Measurements from ENCODE around the gene GALNT4. TPM values are rescaled to one million over a fixed set of nuclear protein-coding genes. Genes with fewer than 3 reads are reported as not detected.

The GALNT4 gene
- total and polyA plus RNA-seq, 7 donors, result 3.4 to 14.6 (median 4.6) TPM

DNA sequence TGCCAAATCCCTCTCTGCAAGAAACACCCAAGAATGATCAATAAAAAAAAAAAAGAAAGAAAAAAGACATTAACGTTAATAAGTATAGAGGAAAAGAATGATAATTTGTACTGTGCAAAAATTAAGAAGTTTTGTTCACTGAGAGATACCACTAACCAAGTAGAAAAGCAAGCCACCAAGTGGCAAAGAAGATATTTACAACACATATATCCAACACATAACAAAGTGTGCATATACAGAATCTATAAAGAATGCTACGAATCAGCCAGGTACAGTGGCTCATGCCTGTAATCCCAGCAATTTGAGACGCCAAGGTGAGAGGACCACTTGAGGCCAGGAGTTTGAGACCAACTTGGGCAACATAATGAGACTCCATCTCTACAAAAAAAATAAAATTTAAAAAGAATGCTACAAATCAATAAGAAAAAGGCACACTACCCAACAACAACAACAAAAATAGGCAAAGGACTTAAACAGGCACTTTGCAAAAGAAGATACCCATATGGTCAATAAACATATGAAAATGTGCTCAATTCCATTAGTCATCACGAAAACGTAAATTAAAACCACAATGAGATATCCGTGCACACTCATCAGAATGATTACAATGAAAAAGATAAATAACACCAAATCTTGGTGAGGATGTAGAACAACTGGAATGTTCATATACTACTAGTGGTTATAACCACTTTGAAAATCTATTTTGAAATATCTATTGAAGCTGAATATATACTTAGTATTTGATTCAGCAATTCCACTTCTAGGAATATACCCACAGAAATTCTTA is 19.8 kb downstream of the GALNT4 start:
- Histone ChIP-seq H3K4me1 (no peaks in the 10 kb centered on the region), H3K9me3 (no peaks in the 10 kb centered on the region), H3K27me3 (no peaks in the 10 kb centered on the region), H3K36me3 (no peaks in the 10 kb centered on the region), H3K27ac (no peak overlapping the region), H3K4me3 (no peak overlapping the region)
- no peak for DNase-seq
- WGBS, 2 donors, result 87 to 89% methylated on average over 6 of the region's 6 CpGs
- TF ChIP-seq EP300 (IDR thresholded peaks at IDR 0.05) (no peak), POLR2AphosphoS5 (IDR thresholded peaks at IDR 0.05) (no peak), POLR2A (IDR thresholded peaks at IDR 0.05) (no peak)
- TF ChIP-seq, protein P1, sequence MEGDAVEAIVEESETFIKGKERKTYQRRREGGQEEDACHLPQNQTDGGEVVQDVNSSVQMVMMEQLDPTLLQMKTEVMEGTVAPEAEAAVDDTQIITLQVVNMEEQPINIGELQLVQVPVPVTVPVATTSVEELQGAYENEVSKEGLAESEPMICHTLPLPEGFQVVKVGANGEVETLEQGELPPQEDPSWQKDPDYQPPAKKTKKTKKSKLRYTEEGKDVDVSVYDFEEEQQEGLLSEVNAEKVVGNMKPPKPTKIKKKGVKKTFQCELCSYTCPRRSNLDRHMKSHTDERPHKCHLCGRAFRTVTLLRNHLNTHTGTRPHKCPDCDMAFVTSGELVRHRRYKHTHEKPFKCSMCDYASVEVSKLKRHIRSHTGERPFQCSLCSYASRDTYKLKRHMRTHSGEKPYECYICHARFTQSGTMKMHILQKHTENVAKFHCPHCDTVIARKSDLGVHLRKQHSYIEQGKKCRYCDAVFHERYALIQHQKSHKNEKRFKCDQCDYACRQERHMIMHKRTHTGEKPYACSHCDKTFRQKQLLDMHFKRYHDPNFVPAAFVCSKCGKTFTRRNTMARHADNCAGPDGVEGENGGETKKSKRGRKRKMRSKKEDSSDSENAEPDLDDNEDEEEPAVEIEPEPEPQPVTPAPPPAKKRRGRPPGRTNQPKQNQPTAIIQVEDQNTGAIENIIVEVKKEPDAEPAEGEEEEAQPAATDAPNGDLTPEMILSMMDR (IDR thresholded peaks at IDR 0.05), result no peak
- intact Hi-C loops (cut with DNase I), result no loop called here

DNA sequence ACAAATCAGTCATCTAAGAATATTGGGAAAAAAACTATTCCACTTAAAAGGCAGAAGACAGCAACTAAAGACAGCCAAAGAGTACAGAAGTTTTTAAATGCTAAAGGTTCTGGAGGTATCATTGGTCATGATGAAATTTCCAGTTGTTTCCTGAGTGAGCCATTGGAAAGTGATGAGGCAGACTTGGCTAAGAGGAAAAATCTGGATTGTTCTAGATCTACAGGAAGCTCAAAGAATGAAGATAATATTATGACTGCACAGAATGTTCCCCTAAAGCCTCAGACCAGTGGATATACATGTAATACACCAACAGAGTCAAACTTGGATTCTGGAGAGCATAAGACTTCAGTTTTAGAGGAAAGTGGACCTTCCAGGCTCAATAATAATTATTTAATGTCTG is 22.8 kb downstream of the GALNT4 start:
- no peak for DNase-seq
- TF ChIP-seq EP300 (IDR thresholded peaks at IDR 0.05) (no peak), POLR2AphosphoS5 (IDR thresholded peaks at IDR 0.05) (no peak)
- Histone ChIP-seq H3K27ac (no peak overlapping the region), H3K9me3 (no peaks in the 10 kb centered on the region), H3K4me1 (no peaks in the 10 kb centered on the region), H3K36me3 (no peaks in the 10 kb centered on the region), H3K4me3 (no peak overlapping the region), H3K27me3 (no peaks in the 10 kb centered on the region)
- intact Hi-C loops (cut with DNase I), result no loop called here

DNA sequence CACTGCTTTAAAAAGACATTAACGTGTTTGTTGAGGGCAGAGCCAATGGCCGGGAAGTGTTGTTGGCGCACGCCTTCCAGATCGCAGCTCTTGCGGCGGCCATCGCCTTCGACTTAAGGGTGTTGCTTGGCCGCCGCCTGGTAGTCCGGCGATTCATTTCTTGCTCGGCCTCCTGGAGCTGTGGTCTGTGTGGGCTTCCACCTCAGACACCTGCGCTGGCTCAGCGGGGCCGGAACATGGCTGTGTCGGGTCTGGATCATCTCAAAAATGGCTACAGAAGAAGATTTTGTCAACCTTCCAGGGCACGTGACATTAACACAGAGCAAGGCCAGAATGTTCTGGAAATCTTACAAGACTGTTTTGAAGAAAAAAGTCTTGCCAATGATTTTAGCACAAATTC is 24.7 kb downstream of the GALNT4 start:
- H3K36me3 ChIP-seq, result no peaks in the 10 kb centered on the region
- no peaks in the 10 kb centered on the region for H3K4me1 ChIP-seq
- intact Hi-C loops (cut with DNase I), result no loop called here
- WGBS, 2 donors, result 97% methylated on average over 19 of the region's 19 CpGs
- H3K27me3 ChIP-seq, result no peaks in the 10 kb centered on the region
- peak overlapping the region in 2 of 4 donors; percentile 25 to 40 for H3K27ac ChIP-seq
- H3K4me3 ChIP-seq, result no peak overlapping the region
- DNase-seq, result no peak
- H3K9me3 ChIP-seq, result no peaks in the 10 kb centered on the region
- TF ChIP-seq POLR2AphosphoS5 (IDR thresholded peaks at IDR 0.05) (peak in 1 of 4 donors; percentile 26), EP300 (IDR thresholded peaks at IDR 0.05) (no peak)

DNA sequence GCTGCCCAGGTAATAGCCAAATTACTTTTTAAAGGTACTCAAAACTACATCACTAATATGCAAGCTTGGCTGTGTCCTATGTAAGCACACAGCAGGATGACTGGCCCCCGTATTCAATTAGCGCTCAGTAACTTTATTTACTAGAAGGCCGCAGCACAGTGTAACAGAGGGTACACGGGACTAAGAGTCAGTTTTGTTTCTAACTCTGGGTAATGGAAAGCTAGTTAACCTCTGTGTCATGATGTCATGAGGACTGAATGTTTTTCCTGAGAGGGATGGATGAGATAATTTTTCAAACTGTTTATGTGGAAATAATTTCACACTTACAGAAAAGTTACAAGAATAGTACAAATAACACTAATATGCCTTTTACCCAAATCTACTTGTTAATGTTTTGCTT is 27.1 kb downstream of the GALNT4 start:
- Histone ChIP-seq H3K27ac (no peak overlapping the region), H3K4me3 (no peak overlapping the region)

DNA sequence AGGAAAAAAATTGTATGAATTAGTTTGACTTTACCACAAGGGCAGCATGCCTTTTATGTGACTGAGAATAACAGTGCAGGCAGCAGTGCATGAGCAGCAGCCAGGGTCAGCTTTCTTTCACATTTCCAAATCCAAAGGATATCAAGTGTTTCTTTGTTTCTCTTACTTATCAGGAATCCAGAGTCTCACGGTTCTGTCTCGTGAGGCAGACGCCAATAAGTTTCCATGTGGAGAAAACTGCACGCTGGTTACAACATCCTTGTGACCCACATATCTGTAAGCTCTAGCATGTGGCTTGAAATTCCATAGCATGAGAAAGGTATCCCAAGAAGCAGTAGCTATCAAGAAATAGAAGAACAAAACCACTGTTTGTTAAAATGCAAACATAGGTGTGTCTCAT is 27.6 kb downstream of the GALNT4 start:
- Histone ChIP-seq H3K36me3 (no peaks in the 10 kb centered on the region), H3K27ac (no peak overlapping the region), H3K4me3 (no peak overlapping the region), H3K27me3 (no peaks in the 10 kb centered on the region), H3K9me3 (no peaks in the 10 kb centered on the region), H3K4me1 (no peaks in the 10 kb centered on the region)
- intact Hi-C loops (cut with DNase I), result no loop called here
- DNase-seq, result no peak
- WGBS, 2 donors, result 22 to 73% methylated on average over 4 of the region's 4 CpGs
- no peak for TF ChIP-seq POLR2AphosphoS5 (IDR thresholded peaks at IDR 0.05)
- TF ChIP-seq EP300 (IDR thresholded peaks at IDR 0.05), result no peak
- no peak for TF ChIP-seq POLR2A (IDR thresholded peaks at IDR 0.05)
- TF ChIP-seq, protein P1 (IDR thresholded peaks at IDR 0.05), result no peak

More for the DNA sequence above, 27.1 kb downstream of the GALNT4 start:
- no peaks in the 10 kb centered on the region for H3K9me3 ChIP-seq
- no peaks in the 10 kb centered on the region for H3K4me1 ChIP-seq
- TF ChIP-seq EP300 (IDR thresholded peaks at IDR 0.05), result no peak
- TF ChIP-seq, protein P1 (IDR thresholded peaks at IDR 0.05), result no peak
- no peak for TF ChIP-seq POLR2A (IDR thresholded peaks at IDR 0.05)
- no peak for TF ChIP-seq POLR2AphosphoS5 (IDR thresholded peaks at IDR 0.05)
- WGBS, 2 donors, result 40 to 82% methylated on average over 4 of the region's 4 CpGs
- DNase-seq, result no peak
- intact Hi-C loops (cut with DNase I), result no loop called here
- no peaks in the 10 kb centered on the region for H3K27me3 ChIP-seq
- no peaks in the 10 kb centered on the region for H3K36me3 ChIP-seq
